ENCODE data around the gene COX4I1.
"Not testable (repeated sequence)": the region's sequence is repeated elsewhere in the genome, so short reads cannot be mapped to it uniquely, and the experiment has no call there.

COX4I1 gene

DNA sequence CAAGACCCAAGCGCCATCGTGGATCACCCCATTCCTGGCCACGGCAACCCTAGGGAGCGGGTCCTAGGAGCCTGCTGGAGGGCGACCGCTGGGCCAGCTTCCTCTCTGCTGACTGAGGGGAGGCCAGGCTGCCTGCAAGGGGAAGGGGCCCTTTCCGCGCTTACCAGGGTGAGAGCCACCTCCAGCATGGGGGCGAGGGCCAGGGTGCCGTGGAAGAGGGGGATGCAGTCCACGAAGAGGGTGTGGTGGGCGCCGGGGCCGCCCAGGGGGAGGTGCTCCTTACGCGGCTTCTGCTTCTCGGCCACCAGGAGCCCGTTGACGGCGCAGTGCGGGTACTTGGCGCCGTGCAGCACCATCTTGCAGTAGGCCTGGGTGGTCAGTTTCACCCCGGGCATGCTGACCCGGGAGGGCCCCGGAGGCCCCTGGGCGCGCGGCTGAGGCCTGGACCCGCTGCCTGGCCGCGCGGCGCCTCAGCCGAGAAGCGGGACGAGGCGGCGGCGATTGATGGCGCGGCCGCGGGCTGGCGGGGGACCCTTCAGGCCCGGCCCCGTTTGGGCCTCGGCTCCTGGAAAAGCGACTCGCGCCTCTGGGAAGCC lies 496 bp upstream of the COX4I1 start:
- peak in 1 of 2 experiments; percentile 7 for DNase-seq (ENCODE audit: low read depth in 2 of 2)

DNA sequence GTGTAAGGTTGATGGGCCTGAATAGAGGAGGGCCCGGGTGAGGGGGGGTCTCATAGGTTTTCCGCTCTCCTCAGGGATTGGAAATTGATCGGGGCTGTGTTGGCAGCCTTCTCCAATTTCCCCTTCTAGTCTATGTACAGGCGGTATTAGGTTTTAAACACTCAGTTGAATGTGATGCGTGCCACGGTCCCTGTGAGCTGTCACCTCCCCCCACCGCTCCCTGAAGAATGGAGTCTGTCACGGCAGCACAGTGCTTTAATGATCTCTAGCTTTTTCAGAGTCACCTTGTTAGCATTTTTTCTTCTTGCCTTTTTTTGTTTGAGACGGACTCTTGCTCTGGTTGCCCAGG lies 800 bp downstream of the COX4I1 start:
- DNase-seq (ENCODE audit: low read depth in 2 of 2) = peak in 1 of 2 experiments; percentile 9

DNA sequence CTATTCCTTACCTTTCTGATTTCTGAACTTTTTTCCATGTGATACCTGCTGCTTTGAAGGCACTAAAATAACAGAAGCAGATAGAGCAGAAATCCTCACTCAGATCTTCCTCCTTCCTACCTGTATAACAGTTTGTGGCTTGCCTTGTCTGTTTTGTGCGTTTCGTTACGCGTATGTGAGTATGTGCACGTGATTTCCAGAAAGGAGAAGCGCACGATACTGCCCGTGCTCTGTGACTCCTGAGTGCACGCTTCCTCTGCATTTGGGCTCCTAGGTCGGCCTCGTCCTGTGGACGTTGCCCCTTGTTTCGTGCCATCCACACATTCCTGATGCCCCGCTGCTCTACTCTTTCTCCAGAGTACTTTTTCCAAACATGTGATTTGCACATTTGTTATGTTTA lies 4.1 kb downstream of the COX4I1 start:
- no peak for DNase-seq (ENCODE audit: low read depth in 2 of 2)

DNA sequence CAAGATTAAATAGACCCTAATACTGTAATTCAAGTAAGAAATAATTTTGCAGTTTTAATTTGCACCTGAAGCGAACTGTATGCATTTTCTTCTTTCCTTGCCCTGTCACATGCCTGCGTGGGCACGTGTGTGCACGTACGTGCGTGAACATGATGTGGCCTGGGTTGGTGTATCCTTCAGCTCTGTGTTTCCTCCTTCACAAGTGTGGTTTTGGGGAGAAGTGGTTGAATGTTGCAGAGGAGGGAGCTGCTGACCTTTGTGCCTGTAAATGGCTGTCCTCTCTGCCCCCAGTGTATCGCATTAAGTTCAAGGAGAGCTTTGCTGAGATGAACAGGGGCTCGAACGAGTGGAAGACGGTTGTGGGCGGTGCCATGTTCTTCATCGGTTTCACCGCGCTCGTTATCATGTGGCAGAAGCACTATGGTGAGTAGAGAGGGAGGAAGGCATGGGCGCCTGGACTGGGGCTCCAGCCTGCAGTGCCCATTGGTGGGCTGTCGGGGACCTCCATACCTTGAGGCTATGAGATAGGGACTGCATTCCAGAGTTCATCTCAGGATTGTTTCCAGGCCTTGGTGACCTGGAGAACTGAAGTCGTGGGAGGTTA lies 6.0 kb downstream of the COX4I1 start:
- no peak for DNase-seq (ENCODE audit: low read depth in 2 of 2)

DNA sequence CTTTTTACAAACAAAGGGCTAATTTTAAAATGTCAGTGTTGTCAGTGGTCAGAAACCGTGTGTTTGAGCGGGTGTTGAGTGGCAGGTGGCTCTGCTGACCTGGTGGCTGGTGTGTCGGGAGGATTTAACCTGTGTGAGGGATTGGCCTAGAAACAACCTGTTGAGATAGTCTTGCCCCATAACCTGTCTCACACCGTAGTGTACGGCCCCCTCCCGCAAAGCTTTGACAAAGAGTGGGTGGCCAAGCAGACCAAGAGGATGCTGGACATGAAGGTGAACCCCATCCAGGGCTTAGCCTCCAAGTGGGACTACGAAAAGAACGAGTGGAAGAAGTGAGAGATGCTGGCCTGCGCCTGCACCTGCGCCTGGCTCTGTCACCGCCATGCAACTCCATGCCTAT lies 7.0 kb downstream of the COX4I1 start:
- no peak for DNase-seq (ENCODE audit: low read depth in 2 of 2)

DNA sequence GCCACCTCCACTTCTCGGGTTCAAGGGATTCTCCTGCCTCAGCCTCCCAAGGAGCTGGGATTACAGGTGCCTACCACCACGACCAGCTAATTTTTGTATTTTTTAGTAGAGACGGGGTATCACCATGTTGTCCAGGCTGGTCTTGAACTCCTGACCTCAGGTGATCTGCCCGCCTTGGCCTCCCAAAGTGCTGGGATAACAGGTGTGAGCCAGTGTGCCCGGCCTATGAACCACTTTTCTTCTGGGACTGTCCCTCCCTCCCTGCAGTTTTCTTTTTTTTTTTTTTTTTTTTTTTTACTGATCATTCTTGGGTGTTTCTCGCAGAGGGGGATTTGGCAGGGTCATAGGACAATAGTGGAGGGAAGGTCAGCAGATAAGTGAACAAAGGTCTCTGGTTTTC lies 7.8 kb downstream of the COX4I1 start:
- DNase-seq (ENCODE audit: low read depth in 2 of 2) = not testable (repeated sequence)

DNA sequence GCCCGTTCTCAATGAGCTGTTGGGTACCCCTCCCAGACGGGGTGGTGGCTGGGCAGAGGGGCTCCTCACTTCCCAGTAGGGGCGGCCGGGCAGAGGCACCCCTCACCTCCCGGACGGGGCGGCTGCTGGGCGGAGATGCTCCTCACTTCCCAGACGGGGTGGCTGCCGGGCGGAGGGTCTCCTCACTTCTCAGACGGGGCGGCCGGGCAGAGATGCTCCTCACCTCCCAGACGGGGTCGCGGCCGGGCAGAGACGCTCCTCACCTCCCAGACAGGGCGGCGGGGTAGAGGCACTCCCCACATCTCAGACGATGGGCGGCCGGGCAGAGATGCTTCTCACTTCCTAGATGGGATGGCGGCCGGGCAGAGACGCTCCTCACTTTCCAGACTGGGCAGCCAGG lies 8.6 kb downstream of the COX4I1 start:
- not testable (repeated sequence) for DNase-seq (ENCODE audit: low read depth in 2 of 2)

DNA sequence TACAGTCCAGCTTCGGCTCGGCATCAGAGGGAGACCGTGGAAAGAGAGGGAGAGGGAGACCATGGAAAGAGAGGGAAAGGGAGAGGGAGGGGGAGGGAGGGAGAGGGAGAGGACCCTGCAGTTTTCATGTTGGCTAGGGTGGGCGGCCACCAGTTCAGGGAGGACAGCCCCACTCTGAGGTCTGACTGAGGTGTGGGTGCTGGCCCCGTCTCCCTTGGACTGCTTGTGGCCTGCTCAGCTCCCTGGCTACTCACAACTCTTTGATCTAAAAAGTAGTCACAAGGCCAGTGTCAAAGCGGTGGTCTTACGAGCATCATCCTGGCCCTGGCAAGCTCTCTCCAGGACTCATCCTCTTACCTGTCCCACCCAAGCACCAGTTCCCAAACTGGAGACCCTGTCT lies 9.4 kb downstream of the COX4I1 start:
- no peak for DNase-seq (ENCODE audit: low read depth in 2 of 2)

DNA sequence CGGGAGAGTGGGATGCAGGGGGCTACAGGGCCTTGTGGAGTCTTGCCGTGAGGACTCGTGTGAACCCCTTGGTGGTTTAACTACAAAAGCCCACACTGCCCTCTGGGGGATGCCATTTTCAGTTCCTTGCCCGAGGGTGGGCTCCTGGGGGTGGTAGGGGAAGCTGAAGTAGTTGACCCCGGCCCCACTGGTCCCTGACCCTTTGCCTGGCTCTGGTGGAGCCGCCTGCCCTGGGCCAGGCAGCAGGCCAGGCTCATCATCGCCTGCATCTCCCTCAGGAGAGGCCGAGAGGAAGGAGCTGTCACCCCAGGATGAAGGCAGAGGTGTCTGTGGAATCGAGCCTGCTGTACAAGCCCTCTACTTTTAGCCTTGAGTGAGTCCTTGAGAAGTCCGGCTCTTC lies 10.2 kb downstream of the COX4I1 start:
- no peak for DNase-seq (ENCODE audit: low read depth in 2 of 2)

DNA sequence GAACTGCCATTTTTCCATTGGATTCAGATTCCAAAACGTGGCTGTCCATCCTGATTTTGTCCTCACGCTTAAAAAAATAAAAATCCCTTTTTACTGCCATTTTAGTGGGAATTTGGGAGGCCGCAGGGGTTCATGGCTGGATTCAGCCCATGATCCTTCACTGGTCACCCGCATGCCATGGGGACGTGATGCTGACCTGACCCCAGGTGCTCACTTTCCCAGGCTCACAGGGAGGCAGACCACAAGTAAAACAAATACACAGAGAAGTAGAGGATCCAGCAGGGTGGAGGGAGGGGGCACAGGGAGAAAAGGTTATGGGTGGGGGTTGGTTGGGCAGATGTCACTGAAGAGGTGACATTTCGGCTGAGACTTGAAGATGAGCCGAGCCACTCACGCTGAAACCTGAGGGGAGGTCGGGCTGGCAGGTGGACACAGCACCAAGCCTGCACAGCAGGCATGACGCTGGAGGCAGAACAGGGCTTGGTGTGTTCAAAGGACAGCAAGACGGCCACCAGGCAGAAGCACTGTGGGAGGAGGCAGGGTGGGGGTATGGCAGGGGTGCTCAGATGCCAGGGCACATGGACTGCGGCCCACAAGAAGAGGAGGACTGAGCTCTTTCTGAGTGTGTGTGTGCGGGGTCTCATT lies 10.7 kb downstream of the COX4I1 start:
- no peak for DNase-seq (ENCODE audit: low read depth in 2 of 2)

DNA sequence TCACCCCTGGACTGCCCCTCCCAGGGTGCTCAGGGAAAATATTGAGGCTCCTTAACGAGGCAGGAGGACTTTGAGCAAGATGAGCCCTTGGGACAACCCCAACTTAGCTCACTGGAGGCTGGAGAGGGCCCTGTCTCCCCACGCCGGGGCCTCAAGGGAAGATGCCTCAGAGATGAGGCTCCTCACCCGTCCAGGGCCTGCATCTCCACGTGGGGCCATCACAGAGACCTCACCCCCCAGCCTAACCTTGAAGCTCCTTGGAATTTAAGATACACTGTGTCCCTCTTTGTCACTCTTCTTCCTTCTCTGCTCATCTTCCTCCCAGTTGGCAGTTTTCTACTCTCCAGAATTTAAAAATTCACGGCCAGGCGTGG lies 11.2 kb downstream of the COX4I1 start:
- DNase-seq (ENCODE audit: low read depth in 2 of 2) = no peak

DNA sequence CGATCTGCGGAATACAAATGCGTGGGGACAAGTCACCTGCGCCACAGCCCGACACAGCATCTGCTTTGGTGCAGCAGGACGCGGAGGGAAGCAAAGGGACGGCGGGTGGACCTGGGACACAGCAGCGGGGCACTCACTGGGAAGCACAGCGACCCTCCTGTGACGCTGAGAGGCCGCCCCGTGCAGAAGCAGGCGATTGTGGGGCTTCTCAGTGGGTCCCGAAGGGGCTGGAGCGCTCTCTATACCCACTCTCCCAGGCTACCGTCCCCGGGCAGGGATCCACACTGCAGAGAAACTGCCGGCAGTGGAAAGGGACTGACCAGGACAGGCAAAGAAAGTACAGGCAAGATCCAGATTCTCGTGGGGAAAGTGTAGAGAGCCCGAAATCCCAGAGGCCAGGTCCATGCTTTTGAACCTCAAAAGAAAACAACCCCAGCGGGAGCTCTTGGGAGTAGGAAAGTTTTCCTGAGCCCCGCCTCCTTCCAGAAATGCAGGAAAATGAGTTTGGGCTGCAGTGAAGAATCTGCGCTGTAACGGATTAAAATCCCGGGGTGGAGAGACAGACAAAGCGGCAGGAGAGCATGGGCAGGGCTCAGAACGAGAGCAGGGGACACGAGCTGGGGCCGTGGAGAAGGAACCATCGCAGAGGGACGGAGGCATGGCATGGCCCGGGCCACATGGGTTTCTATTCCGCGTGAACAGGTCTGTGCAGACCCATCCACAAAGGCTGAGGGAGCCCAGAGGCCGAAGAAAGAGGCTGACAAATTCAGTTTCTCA lies 12.7 kb downstream of the COX4I1 start:
- DNase-seq (ENCODE audit: low read depth in 2 of 2) = no peak

DNA sequence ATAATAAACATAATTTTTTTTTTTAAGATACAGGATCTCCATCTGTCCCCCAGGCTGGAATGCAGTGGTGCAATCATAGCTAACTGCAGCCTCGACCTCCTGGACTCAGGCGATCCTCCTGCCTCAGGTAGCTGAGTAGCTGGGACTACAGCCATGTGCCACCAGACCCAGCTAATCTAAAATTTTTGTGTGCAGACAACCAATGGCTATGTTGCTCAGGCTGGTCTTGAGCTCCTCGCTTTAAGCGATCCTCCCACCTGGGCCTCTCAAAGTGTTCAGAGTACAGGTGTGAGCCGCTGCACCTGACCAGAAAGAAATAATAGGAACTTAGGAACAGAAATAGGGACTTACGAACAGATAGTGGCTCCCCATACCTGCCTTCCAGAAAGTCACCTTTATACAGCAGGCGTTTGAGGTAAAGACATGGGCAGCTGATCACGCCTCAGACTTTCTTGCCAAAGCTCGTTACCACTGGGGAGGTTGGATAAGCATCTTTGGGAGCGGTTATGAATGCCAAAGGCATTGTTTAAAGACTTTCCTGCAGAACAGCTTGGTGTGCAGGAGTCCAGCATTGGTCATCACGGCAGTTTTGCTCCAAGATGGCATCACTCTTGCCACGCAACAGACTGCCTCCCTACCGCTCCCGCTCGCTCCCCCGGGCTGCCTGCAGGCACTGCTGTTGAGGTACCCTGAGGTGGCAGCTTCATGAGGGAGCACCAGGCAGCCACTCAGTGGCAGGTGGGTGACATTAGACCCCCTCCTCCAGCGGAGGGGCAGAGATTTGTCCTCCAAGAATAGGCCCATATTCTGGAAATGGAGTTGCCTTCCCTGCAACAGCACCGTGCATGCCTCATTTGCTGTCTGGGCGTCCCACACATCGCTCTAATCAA lies 13.6 kb downstream of the COX4I1 start:
- no peak for DNase-seq (ENCODE audit: low read depth in 2 of 2)

DNA sequence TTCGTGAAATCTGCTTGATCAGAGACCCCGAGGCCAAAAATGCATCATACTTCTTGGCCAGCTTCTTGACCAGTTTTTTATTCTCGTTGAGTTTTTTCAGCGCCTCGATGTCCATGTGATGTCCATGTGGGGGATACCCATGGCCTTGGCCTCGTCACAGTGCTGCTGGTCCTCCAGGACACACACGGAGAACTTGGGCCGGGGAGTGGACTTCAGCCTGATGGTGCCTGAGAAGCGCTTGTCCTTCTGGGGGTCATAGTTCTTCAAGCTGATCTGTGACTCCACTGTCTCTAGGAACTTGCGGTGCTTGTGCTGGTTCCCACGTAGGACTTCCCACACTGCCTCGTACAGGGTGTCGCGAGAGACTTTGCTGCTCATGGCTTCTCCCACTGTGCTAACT lies 16.7 kb downstream of the COX4I1 start:
- DNase-seq (ENCODE audit: low read depth in 2 of 2) = no peak

DNA sequence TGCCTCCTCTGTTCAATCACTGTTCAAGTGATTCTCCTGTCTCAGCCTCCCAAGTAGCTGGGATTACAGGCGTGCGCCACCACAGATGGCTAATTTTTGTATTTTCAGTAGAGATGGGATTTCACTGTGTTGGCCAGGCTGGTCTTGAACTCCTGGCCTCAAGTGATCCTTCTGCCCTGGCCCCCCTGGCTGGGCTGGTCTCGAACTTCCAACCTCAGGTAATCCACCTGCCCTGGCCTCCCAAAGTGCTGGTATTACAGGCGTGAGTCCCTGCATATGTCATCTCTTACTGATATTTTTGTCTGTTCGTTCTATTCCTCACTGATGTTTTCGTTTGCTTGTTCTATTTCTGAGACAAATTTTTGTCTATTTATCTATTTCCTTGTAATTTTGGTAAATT lies 17.7 kb downstream of the COX4I1 start:
- DNase-seq (ENCODE audit: low read depth in 2 of 2) = not testable (repeated sequence)

DNA sequence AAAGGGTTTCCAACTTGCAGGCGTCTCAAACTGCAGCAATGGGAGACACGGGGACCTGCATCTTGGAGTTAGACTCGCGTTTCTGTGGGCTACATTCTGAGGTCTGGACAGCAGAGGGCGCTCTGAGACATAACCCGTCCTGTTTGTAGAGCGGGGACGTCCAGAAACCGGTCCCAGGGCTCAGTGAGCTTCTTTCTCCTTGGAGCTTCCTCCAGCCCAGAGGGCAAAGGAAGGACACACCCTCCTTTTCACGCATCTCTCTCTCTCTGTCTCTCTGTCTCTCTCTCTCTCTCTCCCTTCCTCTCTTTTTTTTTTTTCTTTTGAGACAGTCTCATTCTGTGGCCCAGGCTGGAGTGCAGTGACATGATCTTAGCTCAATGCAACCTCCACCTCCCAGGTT lies 19.8 kb downstream of the COX4I1 start:
- DNase-seq (ENCODE audit: low read depth in 2 of 2) = peak; percentile 69 to 92

DNA sequence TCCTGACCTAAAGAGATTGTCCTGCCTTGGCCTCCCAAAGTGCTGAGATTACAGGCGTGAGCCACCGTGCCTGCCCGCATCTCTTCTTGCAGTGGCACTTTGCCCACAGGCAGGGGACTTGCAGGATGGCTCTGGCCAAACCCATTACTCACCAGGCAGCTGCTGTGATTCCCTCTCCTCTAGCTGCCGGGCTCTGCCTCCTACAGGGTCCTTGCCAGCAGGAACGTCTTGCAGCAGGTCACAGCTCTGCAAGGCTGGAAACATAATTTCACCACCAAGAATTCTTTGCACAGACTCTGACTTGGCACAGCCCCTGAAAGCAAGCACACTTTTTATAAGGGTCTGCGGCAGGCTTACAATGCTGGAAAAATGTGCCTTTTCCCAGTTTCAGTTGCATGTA lies 20.3 kb downstream of the COX4I1 start:
- no peak for DNase-seq (ENCODE audit: low read depth in 2 of 2)

DNA sequence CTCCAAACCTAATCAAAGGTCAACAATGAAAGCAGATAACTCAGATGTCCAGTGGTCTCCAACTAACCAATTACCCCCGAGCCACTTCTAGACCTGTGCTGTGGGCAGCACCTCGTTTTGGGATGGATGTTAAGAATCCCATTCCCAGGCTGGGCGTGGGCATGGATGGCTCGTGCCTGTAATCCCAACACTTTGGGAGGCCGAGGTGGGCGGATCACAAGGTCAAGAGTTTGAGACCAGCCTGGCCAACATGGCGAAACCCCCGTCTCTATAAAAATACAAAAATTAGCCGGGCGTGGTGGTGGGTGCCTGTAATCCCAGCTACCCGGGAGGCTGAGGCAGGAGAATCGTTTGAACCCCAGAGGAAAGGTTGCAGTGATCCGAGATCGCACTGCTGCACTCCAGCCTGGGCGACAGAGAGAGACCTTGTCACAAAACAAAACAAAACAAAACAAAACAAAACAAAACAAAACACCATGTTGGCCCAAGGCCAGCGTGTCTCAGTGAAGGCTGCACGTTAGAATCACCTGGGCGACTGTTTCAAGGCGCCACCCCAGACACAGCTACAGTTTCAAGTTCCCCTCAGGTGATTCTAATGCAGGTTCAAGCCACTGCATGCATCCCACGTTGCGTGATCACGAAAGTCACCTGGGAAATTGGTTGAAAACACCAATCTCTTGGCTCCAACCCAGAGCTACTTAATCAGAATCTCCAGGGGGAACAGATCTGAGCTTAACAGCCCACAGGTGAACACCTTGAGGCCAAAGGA lies 21.3 kb downstream of the COX4I1 start:
- DNase-seq (ENCODE audit: low read depth in 2 of 2) = no peak

DNA sequence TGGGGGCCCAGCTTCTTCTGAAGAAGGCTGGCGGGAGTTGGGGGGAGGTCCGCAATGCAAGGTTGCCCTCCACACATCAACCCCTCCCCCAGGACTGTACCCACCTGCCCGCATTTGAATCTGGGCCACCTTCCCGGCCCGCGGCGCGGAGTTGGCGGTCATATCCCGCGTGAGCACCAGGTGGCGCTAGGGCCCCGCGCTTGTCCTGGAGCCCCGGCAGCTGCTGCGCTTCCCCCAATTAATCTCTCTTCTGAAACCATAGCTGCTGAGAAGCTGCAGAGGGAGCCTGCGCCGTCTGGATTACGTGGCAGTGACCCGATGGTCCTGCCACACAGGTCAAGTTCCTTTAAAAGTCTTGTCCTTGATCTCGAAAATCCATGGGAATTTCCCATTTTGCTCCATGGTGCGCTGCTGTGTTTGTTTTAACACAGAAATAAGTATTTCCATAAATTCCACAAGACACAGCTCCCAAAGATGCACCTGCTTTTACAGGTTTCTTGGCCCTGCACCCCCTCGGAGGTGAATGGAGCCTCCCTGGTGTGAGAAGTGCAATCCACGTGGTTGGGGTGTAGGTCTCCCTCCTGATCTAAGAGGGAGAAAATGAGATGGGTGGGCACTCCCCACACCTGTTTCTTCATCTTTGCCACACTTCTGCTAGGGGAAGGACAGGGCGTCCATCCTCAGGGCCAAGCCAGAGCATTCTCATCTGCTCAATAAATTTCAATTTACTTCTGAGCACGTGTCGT lies 22.1 kb downstream of the COX4I1 start:
- peak; percentile 72 to 79 for DNase-seq (ENCODE audit: low read depth in 2 of 2)

DNA sequence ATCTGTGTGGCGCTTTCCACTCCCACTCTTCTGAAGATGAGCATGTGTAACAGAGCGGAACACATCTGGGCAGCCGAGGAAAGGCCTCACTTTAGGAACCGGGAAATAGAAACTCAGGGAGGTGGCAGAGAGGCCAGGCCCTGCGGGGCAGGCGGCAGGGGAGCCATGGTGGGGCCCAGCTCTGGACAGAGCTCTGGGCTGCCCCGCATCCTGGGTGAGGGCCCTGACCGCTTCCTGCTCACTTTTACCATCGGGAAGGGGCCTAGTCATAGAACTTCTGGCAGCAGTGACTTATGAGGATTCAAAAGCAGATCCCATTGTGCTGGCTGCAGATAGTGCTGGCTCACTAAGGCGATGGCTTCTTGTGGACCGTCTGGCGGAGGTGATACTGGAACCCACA lies 22.6 kb downstream of the COX4I1 start:
- no peak for DNase-seq (ENCODE audit: low read depth in 2 of 2)

All from stimulated activated CD4-positive, alpha-beta T cell treated with anti-CD3 and anti-CD28 coated beads, Interleukin-12 subunit alpha, Interleukin-12 subunit beta, amount 100 ng/mL, for 24 hours (primary cell).